Natural killer cell treated with Interleukin-12 subunit alpha and Interleukin-12 subunit beta and Interleukin-15 and Interleukin-18, amount 100 ng/mL, for 72 hours (primary cell): ENCODE results near the gene TENM3. TPM values are rescaled to one million over a fixed set of nuclear protein-coding genes. Genes with fewer than 3 reads are reported as not detected.

Experiments
- ATAC-seq, 2 donors: fragments of 150-1000 bp; cut with Tn5 transposase in 1 of 2; sonication (Bioruptor Pico), chemical (Tn5 transposase) in 1 of 2; 2 replicates each; pipeline ENCODE4 v1.10.0; 2021
- DNase-seq: peaks from one replicate; pipeline ENCODE4 v3.0.0; 2022; ENCODE audit warnings: low spot score
- H3K27ac Mint-ChIP-seq, 2 donors: 1 replicate in 1 of 2; 2 replicates in 1 of 2; pipeline ENCODE4 v1.8.0; 2022; ENCODE audit warnings: mixed read lengths in 2 of 2, mild to moderate bottlenecking in 1 of 2, moderate library complexity in 1 of 2
- H3K27me3 Mint-ChIP-seq, 2 donors: 1 replicate in 1 of 2; 2 replicates in 1 of 2; pipeline ENCODE4 v1.8.0; 2022; ENCODE audit warnings: mixed read lengths in 2 of 2
- H3K36me3 Mint-ChIP-seq: one replicate; pipeline ENCODE4 v1.8.0; 2022; ENCODE audit warnings: mixed read lengths
- H3K4me1 Mint-ChIP-seq, 2 donors: 1 replicate in 1 of 2; 2 replicates in 1 of 2; pipeline ENCODE4 v1.8.0; 2022; ENCODE audit warnings: low read depth in 2 of 2, mixed read lengths in 2 of 2, mild to moderate bottlenecking in 1 of 2
- H3K4me3 Mint-ChIP-seq: one replicate; pipeline ENCODE4 v1.8.0; 2022; ENCODE audit warnings: mixed read lengths
- H3K9me3 Mint-ChIP-seq: 2 replicates; pipeline ENCODE4 v1.8.0; 2022; ENCODE audit warnings: mixed read lengths
- total RNA-seq, 2 donors: library from RNA; stranded (reverse); gene quantifications; one replicate each; pipeline ENCODE4 v1.2.3, GENCODE V29; 2022

Gene TENM3
- total RNA-seq, 2 donors from 2014 or later, result not detected

DNA sequence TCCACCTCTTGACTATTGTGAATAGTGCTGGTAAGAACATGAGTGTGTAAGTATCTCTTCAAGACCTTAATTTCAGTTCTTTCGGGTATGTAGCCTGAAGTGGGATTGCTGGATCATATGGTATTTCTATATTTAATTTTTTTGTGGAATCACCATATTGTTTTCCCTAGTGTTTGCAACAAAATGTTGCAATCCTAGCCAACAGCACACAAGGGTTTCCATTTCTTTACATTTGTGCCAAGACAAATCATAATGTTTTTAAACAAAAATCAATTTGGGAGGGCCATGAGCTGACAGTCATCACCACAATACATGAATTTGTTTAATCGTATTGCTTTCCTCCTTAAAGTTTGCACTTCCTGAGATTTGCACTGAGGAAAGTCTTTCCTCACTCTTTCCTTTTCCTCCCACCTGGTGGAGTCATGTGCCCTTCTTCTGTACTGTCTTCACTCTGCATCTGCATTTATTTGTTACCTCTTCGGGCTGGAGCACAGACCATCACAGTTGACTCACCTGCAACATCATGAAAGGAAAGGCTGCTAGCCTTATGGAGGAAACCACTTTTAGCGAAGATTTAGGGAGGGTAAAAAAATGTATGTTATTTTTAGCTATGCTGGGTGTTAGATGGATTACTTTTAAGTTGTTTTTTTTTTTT, 404.6 kb downstream of the TENM3 start:
- DNase-seq, result no peak
- Mint-ChIP-seq H3K27ac (no peak overlapping the region), H3K4me3 (no peak overlapping the region)

DNA sequence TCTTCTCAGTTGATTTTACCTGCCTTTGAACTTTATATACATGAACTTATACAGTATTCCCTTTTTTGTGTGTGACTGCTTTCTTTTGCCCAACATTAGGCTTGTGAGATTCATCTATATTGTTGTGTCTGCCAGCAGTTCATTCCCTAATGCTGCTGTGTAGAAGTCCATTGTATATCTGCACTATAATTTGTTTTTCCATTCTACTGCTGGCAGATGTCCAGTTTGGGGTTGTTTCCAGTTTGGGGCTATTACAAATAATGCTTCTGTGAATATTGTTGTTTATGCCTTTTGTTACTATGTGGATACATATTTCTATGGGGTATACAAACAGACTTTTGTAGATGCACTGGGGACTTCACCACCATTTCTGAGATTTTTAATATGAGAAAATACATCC, 405.6 kb downstream of the TENM3 start:
- Mint-ChIP-seq H3K27ac (no peak overlapping the region), H3K36me3 (no peaks in the 10 kb centered on the region), H3K27me3 (peaks cover 3 to 28% of the 10 kb centered on the region in 2 donors), H3K9me3 (peaks cover 3% of the 10 kb centered on the region), H3K4me1 (no peaks in the 10 kb centered on the region), H3K4me3 (no peak overlapping the region)
- DNase-seq (no peak), ATAC-seq (no peak)

More for the DNA sequence above, 404.6 kb downstream of the TENM3 start:
- ATAC-seq, result no peak
- peaks cover 3 to 28% of the 10 kb centered on the region in 2 donors for H3K27me3 Mint-ChIP-seq
- no peaks in the 10 kb centered on the region for H3K4me1 Mint-ChIP-seq
- peaks cover 3% of the 10 kb centered on the region for H3K9me3 Mint-ChIP-seq
- no peaks in the 10 kb centered on the region for H3K36me3 Mint-ChIP-seq

DNA sequence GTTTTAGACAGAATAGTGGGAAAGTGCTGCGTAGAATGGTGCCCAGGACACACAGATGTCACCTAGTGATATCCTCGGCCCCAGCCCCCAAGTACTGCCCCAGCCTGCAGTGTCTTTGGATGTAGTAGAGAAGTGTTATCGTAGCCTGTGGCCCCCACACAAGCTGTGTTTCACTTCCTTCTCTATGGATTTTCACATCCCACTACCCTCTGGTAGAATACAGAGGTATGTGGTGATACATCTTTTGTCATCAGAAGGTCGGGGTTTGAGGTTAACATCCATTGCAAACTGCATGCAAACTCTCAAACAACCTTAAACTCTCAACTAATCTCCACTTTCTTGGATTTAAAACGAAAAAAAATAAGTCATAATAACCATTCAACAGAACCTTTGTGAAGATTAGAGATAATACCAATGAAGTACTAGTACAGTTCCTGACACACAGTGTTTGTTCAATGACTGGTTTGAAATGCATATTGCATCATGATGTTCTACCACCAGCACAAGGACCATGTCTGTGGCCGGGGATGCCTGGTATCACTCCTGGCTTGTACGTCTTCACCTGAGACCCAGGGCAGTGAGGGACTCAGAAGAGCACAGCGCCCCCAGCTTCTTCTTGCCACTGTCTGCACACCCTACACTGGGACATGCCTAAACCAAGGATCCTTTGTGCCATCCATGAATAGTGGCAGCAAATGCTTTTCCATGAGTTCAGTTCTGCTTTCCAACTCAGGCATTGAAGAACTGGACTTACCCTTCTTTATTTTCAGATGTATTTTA, 406.7 kb downstream of the TENM3 start:
- Mint-ChIP-seq H3K4me3 (no peak overlapping the region), H3K9me3 (peaks cover 3% of the 10 kb centered on the region), H3K27me3 (peaks cover 3 to 28% of the 10 kb centered on the region in 2 donors), H3K4me1 (no peaks in the 10 kb centered on the region), H3K27ac (no peak overlapping the region), H3K36me3 (no peaks in the 10 kb centered on the region)
- DNase-seq (no peak), ATAC-seq (no peak)

DNA sequence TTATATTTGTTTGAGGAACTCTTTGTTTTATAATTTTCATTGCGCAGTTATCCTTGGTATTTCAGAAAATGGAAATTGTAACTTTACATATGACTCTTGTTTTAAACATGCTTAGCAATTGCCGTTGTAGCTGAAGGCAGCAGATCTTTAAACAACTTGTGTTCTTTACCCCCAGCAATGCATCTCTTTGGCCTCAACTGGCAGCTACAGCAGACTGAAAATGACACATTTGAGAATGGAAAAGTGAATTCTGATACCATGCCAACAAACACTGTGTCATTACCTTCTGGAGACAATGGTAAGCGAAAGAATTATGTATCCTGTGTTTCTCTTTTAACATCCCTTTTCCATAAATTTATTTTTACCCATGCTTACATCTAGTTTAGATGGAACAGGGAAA, 410.4 kb downstream of the TENM3 start:
- H3K4me3 Mint-ChIP-seq, result no peak overlapping the region
- H3K36me3 Mint-ChIP-seq, result no peaks in the 10 kb centered on the region
- no peak for DNase-seq
- H3K27me3 Mint-ChIP-seq, result peaks cover 3 to 16% of the 10 kb centered on the region in 2 donors
- no peaks in the 10 kb centered on the region for H3K4me1 Mint-ChIP-seq
- no peak for ATAC-seq
- H3K27ac Mint-ChIP-seq, result no peak overlapping the region
- H3K9me3 Mint-ChIP-seq, result no peaks in the 10 kb centered on the region

DNA sequence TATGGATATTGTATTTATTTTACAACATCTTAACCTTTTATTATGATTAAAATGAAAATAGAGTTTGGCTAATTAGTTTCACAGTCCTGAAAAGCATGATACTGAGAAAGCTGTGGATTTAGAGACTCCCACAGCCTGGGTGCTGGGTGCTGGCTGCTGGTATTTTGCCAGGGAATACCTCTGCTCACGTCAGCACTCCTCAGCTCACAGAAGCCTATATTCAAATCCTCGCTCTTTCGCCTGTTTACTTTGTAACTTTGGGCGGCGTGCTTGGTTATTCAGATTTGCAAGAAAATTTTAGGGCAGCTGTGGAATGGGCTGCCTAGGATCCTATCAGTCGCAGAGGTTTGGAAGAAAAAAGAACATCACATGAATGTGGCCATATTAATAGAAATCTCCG, 412.1 kb downstream of the TENM3 start:
- H3K36me3 Mint-ChIP-seq, result no peaks in the 10 kb centered on the region
- ATAC-seq, result no peak
- H3K27me3 Mint-ChIP-seq, result peaks cover 3 to 17% of the 10 kb centered on the region in 2 donors
- no peak overlapping the region for H3K27ac Mint-ChIP-seq
- DNase-seq, result no peak
- H3K4me1 Mint-ChIP-seq, result no peaks in the 10 kb centered on the region
- no peaks in the 10 kb centered on the region for H3K9me3 Mint-ChIP-seq
- no peak overlapping the region for H3K4me3 Mint-ChIP-seq

DNA sequence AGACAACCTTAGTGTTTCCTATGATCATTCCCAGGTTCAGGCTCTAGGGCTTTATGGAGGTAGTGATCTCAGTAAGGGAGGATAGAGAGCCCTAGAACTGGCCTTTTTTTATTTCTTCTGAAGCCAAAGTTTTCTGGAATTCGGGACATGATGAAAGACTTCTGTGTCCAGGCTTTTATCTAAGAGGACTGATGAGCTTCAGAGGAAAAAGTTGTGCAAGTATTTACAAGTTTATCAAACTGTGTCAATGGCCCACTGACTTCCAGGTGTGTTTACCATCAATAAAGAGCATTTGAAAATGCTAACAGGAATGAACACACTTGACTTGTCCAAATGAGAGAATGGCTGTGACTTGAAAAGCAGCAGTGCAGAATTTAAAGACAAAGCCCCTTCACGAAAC, 419.3 kb downstream of the TENM3 start:
- H3K9me3 Mint-ChIP-seq, result peaks cover 2% of the 10 kb centered on the region
- H3K27me3 Mint-ChIP-seq, result peaks cover 0 to 18% of the 10 kb centered on the region in 2 donors
- ATAC-seq, result no peak
- H3K27ac Mint-ChIP-seq, result no peak overlapping the region
- no peak for DNase-seq
- H3K36me3 Mint-ChIP-seq, result no peaks in the 10 kb centered on the region
- no peak overlapping the region for H3K4me3 Mint-ChIP-seq
- no peaks in the 10 kb centered on the region for H3K4me1 Mint-ChIP-seq

DNA sequence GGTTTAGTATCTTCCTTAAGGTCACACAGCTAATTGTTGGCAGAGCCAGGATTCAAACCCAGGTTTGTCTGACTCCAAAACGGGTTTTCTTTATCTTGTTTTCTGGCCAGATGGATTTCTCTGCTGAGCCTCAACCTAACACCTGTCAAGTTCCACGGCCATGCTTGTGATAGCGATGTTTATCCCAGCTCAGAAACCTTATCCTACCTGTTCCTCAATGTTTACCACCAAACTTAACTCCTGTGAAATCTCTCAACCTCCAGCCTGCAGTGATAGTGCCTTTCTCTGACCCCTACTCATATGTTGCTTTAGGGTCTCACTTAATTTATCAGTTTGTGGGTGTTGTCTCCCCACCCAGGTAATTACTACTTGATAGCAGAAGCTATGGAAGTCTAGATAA, 428.0 kb downstream of the TENM3 start:
- no peaks in the 10 kb centered on the region for H3K9me3 Mint-ChIP-seq
- no peak for ATAC-seq
- no peak overlapping the region for H3K4me3 Mint-ChIP-seq
- no peaks in the 10 kb centered on the region for H3K36me3 Mint-ChIP-seq
- no peak for DNase-seq
- no peaks in the 10 kb centered on the region for H3K27me3 Mint-ChIP-seq
- H3K27ac Mint-ChIP-seq, result no peak overlapping the region
- no peaks in the 10 kb centered on the region for H3K4me1 Mint-ChIP-seq

DNA sequence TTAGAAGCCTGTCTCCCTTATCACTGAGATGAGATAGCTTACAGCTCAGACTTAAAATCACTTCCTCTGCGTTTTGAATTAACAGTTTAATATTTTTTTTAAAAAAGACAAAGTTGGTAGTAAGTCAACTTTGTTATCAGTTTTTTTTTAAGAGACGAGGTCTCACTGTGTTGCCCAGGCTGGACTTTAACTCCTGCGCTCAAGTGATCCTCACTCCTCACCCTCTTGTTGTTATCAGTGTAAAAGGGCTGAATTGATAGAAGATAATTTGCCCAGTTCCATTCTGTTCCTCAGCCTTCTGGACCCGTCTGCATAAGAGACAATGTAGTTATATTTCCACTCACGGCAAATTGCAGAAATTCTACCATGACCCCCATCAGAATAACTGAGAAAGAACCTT, 428.5 kb downstream of the TENM3 start:
- H3K4me3 Mint-ChIP-seq, result no peak overlapping the region
- DNase-seq, result no peak
- no peaks in the 10 kb centered on the region for H3K9me3 Mint-ChIP-seq
- ATAC-seq, result no peak
- H3K27ac Mint-ChIP-seq, result no peak overlapping the region
- H3K27me3 Mint-ChIP-seq, result no peaks in the 10 kb centered on the region
- no peaks in the 10 kb centered on the region for H3K4me1 Mint-ChIP-seq
- H3K36me3 Mint-ChIP-seq, result no peaks in the 10 kb centered on the region

DNA sequence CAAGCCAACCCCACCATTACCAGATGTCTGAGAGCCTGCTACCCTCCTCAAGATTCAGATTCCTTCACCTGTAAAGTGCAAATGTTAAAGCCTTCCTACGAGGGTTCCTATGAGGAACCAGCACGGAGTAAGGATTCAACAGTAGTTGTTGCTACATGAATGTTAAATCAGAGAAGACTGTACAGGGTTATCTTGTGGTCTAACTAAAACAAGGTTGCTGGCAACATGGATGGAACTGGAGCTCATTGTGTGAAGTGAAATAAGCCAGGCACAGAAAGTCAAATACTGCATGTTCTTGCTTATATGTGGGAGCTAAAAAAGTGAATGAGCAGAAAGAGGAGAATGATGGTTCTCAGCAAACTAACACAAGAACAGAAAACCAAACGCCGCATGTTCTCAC, 435.4 kb downstream of the TENM3 start:
- ATAC-seq, result no peak
- Mint-ChIP-seq H3K36me3 (no peaks in the 10 kb centered on the region), H3K4me3 (no peak overlapping the region), H3K27ac (no peak overlapping the region), H3K9me3 (no peaks in the 10 kb centered on the region), H3K27me3 (peaks cover 3 to 23% of the 10 kb centered on the region in 2 donors), H3K4me1 (no peaks in the 10 kb centered on the region)
- no peak for DNase-seq

DNA sequence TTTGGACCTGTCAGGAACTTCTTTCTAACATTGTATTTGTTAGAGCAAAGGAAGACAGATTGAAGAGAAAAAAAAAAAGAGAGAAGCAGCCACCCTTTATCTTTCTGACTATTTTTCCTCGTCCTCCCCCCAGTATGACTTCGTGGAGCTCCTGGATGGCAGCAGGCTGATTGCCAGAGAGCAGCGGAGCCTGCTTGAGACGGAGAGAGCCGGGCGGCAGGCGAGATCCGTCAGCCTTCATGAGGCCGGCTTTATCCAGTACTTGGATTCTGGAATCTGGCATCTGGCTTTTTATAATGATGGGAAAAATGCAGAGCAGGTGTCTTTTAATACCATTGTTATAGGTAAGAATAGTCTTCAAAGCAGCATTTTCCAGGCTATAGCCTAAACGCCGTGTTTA, 436.3 kb downstream of the TENM3 start:
- DNase-seq (no peak), ATAC-seq (no peak)
- Mint-ChIP-seq H3K9me3 (no peaks in the 10 kb centered on the region), H3K27ac (no peak overlapping the region), H3K4me3 (no peak overlapping the region), H3K4me1 (no peaks in the 10 kb centered on the region), H3K27me3 (peaks cover 7 to 30% of the 10 kb centered on the region in 2 donors), H3K36me3 (no peaks in the 10 kb centered on the region)

DNA sequence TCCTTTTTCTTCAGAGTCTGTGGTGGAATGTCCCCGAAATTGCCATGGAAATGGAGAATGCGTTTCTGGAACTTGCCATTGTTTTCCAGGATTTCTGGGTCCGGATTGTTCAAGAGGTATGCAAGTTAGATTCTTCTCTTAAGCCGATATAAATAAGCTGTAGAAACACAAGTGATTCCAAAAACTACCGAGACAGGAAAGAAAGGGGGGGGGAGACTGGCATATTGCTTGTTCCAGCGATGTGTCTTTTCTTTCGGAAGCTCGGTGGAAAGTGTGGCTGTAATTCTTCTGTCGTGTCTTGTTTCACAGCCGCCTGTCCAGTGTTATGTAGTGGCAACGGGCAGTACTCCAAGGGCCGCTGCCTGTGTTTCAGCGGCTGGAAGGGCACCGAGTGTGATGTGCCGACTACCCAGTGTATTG, 437.0 kb downstream of the TENM3 start:
- H3K4me3 Mint-ChIP-seq, result no peak overlapping the region
- no peak for DNase-seq
- H3K27ac Mint-ChIP-seq, result no peak overlapping the region
- peaks cover 10 to 30% of the 10 kb centered on the region in 2 donors for H3K27me3 Mint-ChIP-seq
- no peaks in the 10 kb centered on the region for H3K36me3 Mint-ChIP-seq
- H3K4me1 Mint-ChIP-seq, result no peaks in the 10 kb centered on the region
- no peak for ATAC-seq
- H3K9me3 Mint-ChIP-seq, result no peaks in the 10 kb centered on the region

DNA sequence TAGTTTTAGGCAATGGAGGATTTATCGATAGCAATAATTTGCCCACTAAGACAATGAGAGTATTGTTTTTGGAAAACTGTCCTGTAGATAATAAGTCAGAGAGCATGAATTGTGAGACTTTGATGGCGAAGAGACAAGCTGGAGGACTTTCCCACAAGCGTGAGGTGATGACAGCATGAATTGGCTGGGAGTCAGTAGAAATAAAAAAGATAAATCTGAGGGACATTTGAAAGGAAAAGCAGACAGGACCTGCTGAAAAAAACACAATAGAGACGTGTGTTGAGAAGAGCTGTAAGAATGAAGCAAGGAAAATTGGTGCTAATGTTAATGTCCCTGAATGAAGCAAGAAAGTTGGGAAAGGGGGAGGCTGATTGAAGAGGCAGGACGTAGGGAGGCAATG, 440.5 kb downstream of the TENM3 start:
- ATAC-seq, result no peak
- Mint-ChIP-seq H3K36me3 (no peaks in the 10 kb centered on the region), H3K27ac (no peak overlapping the region), H3K4me3 (no peak overlapping the region), H3K9me3 (no peaks in the 10 kb centered on the region), H3K27me3 (peaks cover 8 to 32% of the 10 kb centered on the region in 2 donors), H3K4me1 (no peaks in the 10 kb centered on the region)
- no peak for DNase-seq

DNA sequence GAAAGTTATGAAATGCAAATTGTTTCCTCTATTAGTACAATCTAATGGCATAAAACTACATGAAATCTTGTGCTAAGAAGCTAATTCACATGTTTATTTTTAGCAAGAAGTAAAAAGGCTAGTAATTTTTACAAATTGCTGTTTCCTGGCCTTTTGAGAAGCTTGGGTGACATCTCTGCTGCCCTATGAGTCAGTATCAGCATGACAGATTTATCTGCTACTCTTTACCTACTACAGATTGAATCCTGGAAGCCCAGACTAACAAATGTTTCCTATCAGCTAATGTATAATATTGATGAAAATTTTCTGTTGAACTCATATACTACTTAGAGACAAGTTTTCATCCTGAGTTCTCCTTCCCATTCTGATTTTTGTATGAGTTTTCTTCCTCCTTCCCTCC, 441.6 kb downstream of the TENM3 start:
- no peak overlapping the region for H3K27ac Mint-ChIP-seq
- ATAC-seq (no peak), DNase-seq (no peak)
- no peaks in the 10 kb centered on the region for H3K4me1 Mint-ChIP-seq
- peaks cover 8 to 24% of the 10 kb centered on the region in 2 donors for H3K27me3 Mint-ChIP-seq
- H3K36me3 Mint-ChIP-seq, result no peaks in the 10 kb centered on the region
- no peaks in the 10 kb centered on the region for H3K9me3 Mint-ChIP-seq
- H3K4me3 Mint-ChIP-seq, result no peak overlapping the region

DNA sequence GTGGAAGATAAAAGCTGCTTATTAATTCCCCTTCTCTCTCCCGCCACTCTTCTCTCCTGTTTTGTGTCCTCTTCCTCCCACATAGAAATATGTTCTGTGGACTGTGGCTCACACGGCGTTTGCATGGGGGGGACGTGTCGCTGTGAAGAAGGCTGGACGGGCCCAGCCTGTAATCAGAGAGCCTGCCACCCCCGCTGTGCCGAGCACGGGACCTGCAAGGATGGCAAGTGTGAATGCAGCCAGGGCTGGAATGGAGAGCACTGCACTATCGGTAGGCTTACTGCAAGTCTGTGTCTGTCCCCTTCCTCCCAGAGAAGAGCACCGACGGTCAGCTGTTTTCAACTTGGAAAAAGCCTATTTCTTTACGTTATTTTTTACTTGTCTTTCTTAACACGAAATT, 444.9 kb downstream of the TENM3 start:
- Mint-ChIP-seq H3K4me3 (no peak overlapping the region), H3K4me1 (no peaks in the 10 kb centered on the region), H3K27ac (no peak overlapping the region), H3K9me3 (no peaks in the 10 kb centered on the region), H3K27me3 (peaks cover 8 to 17% of the 10 kb centered on the region in 2 donors), H3K36me3 (no peaks in the 10 kb centered on the region)
- DNase-seq, result no peak
- ATAC-seq, result no peak
